DMS79 treated with DMSO at 0.1 percent for 48 hours (cell line): ENCODE measurements around the gene CRTC1.

Source experiments
- DNase-seq: peaks from one replicate; lab custom pipeline; 2025; lab: John Stamatoyannopoulos, UW

The CRTC1 gene

DNA sequence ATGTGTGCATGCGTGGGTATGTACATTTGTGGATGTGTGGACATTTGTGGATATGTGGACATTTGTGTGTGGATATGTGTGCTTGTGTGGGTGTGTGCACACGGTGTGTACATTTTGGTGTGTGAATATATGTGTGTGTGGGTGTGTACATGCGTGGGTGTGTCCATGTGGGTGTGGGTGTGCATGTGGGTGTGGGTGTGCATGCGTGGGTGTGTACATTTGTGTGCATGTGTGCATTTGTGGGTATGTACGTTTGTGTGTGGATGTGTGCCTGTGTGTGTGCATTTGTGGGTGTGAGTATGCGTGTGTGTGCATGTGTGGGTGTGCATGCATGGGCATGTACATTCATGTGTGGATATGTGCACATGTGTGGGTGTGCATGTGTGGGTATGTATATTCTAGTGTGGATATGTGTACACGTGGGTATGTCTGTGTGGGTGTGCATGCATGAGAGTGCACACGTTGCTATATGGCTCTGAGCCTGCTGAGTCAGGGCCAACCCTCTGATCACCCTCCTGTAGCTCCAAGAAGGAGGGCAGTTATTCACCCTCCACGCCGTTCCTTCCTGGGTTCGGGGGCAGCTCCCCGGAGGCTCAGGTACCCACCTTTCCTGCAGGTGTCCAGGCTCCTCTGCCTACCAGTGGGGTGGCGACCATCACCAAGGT is 87.3 kb downstream of the CRTC1 start:
- DNase-seq, result no peak

DNA sequence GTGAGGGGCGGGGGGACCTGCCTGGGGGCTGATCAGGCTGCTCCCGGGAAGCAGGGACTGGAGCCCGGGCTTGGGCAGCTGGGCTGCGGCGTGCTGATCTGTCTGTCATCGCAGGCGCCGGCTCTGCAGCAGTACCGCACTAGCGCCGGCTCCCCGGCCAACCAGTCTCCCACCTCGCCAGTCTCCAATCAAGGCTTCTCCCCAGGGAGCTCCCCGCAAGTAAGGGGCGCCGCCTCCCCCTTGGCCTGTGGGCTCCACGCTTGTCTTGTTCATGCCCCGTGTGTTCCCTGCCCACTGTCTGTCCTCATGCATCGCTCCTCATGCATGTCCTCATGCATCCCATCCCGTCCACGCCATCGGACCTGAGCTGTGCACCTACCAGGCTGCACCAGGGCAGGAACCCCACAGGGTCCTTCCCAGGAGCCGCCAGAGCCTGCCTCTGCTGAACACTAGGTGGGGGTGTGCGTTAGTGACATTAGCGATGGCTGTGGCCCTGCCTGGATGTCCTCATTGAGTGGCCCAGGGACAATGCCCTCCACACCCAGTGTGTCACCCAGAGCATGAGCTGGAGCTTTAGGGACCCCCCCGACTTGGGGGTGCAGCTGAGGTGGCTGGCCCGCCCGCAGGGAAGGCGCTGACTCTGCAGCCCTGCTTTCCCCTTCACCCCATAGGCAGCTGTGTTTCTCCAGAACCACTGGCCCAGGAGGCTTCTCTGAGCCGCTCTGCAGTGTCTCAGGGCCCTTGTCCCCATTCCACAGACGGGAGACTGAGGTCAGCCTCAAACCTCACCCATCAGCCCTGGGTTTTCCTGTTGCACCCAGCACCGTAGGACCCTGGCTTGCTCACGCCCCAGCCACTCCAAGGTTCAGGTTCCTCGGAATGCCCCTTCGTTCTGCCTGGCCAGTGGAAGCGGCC is 88.1 kb downstream of the CRTC1 start:
- no peak for DNase-seq

DNA sequence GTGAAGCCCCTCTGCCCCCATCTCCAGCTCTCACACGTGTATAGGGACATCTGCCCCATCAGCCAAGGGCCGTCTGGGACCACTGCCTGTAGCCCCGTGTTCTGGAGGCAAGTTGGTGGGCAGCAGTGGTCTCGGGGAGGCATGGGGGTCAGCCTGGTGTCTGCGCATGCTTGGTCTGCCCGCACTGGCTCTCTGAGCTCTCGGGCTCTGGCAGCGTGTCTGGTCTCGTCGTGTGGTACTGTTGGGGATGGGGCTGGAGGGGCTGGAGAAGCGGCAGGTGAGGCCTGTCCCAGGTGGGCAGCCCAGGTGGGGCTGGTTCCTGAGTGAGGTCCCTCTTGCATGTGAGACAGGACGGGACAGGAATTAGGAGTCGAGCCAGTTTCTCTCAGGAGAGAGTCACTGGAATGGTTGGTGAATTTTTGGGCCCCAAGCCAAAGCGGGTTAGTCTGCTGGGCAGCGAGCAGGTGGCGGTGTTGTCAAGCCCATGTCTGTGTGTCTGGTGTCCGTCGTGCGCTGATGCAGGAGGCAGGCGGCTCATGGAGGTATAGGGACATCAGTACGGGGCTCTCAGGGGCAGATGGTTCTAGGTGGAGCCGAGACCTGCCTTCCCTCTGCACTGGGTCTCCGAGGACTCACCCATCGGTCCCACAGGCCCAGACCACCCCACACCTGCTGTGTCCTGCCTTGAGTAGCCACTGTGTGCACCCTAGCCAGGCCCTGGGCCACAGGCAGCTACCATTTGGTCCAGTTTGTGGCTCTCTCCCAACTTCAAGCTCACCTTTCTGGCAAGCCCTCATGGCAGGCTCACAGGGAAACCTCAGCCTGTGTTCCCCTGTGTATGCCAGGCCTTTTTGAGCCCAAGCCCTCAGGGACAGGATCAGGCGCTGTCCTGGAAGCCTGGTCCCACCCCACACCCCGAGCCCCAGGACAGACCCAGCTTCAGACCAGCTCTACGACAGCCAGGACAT is 89.4 kb downstream of the CRTC1 start:
- peak; percentile 19 for DNase-seq

DNA sequence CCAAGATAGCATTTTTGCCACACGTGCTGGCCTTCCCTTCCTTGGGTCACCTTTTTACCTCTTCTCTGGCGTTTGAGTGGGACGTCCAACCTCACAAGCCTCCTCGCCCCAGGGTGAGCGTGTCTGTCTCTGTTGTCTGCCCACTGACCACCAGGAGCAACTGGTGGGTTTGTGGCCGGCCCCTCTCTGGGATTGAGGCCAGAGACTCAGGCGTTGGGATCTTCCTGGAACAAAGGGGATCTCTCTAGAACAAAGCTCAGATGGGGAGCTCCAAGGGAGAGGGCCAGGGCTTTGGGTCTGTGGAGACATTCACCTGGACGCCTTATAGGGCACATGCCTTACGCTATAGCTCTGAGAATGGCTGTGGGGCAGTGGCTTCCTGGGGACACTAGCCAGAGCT is 90.2 kb downstream of the CRTC1 start:
- no peak for DNase-seq

DNA sequence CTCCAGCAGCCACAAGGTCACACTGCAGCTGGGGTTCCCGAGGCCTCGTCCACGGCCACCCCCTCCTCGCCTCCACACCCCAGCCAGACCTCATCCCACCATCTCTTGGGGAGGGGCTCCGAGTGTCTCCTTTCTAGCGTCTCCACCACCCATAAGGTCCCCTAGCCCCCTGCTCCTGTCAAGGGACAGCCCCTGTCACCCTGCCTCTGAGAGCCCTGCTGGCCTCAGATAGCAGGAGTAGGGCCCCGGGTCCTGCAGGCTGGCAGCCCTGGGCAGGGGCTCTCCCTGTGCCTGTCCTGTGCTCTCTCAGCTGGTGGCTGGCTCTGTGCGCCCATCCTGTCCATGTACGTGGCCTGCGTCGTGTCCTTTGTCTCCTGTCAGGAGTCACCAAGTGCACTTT is 90.6 kb downstream of the CRTC1 start:
- DNase-seq, result no peak

DNA sequence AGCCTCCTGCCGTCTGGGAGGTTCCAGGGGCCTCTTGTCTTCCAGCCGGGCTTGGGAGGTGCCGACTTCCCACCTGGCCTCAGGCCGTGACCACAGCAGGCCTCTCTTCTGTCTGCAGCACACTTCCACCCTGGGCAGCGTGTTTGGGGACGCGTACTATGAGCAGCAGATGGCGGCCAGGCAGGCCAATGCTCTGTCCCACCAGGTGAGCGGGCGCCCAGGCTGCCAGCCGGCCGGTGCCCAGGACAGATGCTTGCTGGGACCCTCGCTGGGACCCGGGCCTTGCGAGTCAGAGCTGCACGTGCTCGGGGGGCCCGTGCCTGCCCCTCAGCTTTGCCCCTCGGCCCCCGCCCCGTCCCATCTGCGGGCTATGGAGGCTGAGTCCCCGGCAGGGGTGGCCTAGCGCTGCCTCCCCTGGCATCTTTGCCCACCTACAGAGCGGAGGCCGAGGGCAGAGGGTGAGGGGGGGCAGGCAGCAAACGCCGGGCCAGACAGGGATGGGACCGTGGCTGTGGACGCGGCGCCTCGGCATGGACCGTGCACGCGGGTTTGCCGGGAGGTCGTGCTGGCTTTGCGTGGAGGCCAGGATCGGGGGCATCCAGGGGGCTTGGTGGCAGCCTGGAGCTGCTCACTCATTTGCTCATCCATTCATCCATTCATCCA is 91.4 kb downstream of the CRTC1 start:
- DNase-seq, result no peak

DNA sequence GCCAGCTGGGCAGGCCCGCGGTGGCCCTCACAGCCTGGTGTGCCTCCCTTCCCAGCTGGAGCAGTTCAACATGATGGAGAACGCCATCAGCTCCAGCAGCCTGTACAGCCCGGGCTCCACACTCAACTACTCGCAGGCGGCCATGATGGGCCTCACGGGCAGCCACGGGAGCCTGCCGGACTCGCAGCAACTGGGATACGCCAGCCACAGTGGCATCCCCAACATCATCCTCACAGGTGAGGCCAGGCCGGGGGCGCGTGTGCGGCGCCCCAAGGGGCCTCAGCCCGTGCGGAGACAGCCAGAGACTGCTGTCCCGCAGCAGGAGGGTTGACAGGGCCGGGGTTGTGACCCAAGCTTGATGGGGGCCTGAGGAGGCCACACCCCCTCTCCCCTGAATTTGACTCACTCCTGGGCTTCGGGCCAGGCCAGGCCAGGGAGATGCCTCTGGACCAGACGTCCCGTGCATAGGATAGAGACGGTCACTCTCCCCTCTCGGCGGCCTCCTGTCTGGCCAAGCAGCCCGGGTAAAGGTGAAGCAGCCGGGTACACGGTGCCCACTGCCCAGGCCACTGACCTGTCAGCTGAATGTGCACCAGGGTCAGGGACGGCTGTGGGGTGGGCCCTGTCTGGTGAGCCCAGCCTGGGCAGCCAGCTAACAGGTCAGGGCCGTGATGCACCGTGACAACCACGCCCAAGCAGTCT is 92.3 kb downstream of the CRTC1 start:
- DNase-seq, result no peak

DNA sequence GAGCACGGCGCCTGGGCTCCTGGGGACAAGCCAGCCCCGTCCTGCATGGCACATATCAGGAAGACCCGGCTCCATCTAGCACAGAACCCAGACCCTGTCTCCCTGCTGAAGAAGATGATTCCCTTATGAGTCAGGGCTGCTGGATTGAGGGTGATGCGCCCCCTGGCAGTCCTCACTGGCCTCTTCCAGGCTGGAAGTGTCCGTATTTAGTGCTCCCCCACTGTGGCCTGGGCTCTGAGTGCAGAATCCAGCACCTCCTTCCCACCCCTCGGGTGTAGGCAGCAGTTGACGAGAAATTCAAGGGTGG is 92.8 kb downstream of the CRTC1 start:
- DNase-seq, result no peak

DNA sequence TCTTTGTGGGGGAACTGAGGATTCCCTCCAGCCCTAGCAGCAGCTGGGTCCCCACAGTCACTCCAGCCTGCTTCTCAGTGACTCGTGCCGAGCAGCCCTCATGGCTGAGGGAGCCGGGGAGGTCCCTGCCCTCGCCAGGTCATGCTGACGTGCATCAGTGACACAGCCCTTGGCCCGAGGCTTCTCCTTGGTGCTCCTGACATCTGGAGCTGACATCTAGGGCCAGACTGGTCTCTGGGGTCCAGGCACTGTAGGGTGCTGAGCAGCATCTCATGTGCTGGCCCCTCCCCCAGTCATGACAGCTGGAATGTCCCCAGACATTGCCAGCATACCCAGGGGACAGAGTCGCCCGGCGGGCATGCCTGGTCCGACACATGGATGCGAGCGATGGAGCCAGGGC is 93.3 kb downstream of the CRTC1 start:
- DNase-seq, result no peak

DNA sequence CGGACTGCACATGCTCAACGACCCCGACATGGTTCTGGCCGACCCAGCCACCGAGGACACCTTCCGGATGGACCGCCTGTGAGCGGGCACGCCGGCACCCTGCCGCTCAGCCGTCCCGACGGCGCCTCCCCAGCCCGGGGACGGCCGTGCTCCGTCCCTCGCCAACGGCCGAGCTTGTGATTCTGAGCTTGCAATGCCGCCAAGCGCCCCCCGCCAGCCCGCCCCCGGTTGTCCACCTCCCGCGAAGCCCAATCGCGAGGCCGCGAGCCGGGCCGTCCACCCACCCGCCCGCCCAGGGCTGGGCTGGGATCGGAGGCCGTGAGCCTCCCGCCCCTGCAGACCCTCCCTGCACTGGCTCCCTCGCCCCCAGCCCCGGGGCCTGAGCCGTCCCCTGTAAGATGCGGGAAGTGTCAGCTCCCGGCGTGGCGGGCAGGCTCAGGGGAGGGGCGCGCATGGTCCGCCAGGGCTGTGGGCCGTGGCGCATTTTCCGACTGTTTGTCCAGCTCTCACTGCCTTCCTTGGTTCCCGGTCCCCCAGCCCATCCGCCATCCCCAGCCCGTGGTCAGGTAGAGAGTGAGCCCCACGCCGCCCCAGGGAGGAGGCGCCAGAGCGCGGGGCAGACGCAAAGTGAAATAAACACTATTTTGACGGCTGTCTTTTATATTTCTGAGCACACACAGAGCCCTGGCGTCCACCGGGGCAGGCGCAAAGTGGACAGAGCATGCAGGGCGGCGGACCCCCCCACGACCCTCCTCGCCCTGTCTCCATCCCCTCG is 94.0 kb downstream of the CRTC1 start:
- no peak for DNase-seq

DNA sequence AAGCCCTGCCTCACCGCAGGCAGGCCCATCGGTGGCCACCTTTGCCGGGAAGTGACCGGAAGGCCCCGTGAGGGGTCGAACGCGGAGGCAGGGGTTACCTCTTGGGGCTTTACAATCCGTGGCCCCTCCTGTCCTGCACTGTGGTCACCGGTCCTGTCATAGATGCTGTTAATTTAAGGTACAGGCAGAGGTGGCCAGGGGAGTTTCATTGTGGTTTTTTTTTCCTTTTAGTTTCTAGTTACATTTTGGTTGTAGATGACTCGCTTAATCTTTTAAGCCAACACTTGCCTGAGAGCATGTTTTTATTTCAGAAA is 94.6 kb downstream of the CRTC1 start:
- DNase-seq, result no peak

DNA sequence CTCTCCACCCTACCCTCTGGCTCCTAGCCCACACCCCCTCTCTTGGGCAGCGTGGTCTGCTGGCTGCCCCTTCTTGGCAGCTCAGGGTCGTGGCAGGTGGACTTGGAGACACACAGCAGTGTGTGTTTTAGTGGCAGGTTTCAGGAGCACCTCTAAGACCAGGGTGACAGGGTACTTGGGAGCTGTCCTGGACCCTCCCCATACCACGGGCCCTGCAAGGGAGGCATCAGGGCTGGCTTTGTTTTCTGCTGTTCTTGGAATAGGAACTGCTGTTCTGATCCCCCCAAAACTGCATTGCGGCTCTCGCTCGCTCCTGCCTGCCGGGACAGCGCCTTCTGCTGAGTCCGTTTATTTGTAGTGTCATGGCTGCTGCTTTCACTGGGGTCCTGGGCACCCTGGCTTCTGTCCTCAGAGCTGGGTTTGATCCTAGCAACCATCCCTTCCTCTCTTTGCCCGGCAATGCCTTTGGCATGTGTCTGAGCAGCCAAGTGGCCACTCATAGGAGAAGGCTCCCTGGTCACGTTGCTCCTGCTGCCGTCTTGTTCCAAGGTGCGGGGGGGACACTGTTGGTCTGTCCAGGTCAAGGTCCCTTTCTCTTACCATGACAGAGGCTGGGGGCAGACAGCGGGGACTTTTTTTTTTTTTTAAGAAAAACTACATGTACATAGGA is 95.5 kb downstream of the CRTC1 start:
- DNase-seq, result no peak

DNA sequence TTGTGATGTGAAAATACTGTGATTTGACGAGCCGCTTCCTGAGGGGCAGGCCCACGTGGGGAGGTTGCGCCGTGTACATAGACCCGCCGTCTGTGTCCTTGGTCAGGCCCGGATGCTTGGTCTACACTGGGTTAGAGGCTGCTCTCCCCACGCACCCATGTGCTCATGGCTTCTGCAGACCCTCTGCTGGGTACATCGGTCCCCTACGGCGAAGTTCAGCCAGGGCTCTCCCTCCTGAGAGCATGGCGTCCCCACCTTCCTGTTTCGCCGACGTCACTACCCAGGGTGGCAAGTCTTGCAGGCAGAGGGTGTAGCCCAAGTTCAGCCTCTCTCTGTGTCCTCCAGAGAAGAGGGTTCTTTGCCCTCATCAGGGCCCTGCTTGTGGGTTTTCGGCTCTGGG is 96.6 kb downstream of the CRTC1 start:
- DNase-seq, result no peak

DNA sequence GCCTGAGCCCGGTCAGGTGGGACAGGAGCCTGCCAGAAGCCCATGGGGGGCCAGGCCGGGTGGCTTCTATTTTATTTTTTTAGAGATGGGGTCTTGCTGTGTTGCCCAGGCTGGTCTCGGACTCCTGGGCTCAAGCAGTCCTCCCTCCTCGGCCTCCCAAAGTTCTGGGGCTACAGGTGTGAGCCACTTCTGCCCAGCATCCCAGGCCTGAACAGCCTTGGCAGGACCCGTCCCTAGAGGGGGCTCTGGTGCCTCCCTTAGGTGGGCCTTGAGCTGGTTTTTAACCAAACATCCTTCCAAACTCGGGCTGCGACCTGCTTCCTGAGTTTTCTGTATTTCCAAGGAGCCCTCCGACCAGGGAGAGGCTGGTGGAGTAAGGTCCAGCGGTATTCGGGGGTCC is 97.2 kb downstream of the CRTC1 start:
- no peak for DNase-seq

DNA sequence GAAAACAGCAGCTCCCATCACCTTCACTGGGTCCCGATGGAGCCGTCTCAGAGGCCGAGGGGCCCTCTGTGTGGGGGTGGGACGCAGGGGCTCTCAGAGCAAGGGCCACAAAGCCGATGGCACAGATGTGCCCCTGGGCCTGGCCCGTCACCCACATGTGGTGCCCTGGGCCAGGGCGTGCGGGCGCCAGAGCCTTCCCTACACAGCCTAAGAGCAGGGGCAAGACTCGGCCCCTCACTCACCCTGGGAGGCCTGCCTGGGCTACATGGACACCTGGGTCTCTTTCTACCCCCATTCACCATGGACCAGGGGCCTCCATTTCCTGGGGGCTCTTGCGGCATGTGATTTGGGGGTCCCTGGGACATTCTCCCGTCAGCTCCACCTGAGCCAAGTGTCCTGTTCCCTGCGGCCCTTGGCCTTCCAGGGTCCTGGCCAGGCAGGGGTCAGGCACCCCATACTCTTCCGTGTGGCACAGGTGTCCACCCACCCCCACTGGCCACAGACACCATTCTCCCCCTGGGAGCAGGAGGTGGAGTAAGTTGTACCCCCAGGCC is 97.6 kb downstream of the CRTC1 start:
- no peak for DNase-seq

DNA sequence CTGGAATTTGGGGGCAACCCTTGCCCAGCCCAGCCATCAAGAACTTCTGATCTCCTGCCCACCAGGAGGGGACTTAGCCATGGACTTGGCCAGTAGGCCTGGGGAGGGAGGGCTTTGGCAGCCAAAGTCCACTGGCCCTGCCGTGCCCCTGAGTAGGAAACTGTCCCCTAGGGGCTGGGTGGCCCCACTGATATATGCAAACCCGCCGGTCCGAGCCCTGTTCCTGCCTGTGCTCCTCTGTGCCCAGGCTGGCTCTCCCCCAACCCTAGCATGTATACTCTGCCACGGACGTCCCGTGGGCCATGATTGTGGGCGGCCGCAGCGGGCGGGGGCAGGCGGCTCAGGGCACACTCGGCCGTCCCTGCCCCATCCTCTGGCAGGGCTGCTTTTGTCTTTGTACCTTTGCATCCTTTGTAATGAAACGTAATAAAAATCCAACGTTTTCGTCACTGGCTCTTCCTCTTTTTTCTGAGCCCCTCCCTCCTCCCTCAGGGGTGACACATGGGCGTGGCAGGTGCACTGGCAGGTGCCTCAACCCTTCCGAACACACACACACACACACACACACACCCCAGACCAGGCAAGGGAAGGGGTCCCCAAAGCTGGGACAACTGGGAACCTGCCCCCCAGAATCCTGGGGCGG is 98.5 kb downstream of the CRTC1 start:
- DNase-seq, result no peak

DNA sequence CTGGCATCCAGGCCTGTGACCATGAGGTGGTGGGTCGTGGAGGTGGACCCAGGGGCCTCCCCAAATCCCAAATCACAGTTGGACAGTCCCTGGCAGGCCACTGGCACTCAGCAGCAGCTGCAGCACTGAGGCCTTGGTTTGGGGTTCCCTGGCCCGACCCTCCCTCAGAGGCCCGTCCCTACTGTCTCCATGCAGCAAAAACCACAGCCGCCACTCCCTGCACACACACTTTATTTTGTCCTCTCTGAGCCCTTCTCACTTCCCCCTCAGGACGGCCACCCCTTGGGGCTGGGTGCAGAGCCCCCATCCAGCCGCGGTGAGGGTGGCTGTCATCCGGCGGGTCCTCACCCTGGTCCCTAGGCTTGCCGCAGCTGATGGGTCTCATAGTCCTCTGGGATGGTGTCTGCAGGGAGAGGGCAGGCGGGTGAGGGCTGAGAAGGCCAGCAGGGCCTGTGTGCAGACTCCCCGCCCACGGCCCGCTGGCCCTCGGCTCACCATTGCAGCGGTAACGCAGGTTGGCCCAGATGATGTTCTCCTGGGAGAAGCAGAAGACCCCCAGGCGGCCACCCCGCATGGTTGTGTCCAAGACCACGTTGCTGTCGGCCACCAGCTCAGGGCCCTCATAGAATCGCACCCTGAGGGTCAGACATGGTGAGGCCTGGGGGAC is 99.2 kb downstream of the CRTC1 start:
- DNase-seq, result no peak

DNA sequence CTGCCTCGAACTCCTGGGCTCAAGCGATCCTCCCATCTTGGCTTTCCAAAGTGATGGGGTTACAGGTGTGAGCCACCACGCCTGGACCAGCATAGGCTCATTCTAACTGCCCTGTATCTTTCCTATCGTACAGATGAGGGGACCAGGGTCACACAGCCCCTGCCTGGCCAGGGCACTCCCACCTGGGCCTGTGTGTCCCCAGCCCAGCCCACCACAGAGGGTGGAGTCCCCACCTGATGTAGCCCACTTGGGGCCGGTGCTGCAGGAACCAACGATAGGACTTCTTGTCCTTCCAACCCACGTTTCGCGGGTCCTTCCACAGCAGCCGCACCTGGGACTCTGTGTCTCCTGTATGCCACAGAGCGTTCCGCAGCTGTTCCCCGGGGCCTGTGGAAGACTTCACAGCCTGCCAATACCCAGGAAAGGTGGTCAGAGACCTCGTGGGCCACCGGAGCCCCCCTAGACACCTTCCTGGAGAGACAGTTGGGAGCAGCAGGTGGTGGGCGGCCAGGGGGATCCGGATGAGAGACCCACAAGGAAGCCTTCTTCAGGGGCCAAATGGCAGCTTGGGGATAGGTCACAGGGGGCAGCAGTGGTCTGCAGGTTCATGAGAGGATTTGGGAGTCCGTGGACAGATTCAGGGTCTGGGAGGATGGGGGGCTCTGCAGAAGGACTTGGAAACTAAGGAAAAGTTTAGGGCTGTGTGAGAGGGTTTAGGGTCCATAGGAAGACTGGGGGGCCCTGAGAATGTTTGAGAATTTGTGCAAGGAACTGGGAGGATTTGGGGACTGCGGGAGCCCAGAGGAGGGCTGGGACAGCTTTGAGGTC is 100.7 kb downstream of the CRTC1 start:
- no peak for DNase-seq
